UCSD-AML1 (cell line): ENCODE measurements around the gene MRPL21.
"Not testable (repeated sequence)": the region's sequence is repeated elsewhere in the genome, so short reads cannot be mapped to it uniquely, and the experiment has no call there.

Experiments used
- DNase-seq: peaks from one replicate; lab custom pipeline; 2025; ENCODE audit not compliant: unreplicated experiment; lab: John Stamatoyannopoulos, UW

The MRPL21 gene

GRCh38 chr11:68872216-68873003, 31.2 kb downstream of the MRPL21 start:
- no peak for DNase-seq

- DNase-seq, result no peak
Measured at GRCh38 chr11:68870470-68870869, 33.2 kb downstream of the MRPL21 start.

- DNase-seq, result no peak
Measured at GRCh38 chr11:68868221-68868835, 35.3 kb downstream of the MRPL21 start.

GRCh38 chr11:68867066-68867465, 36.6 kb downstream of the MRPL21 start:
- no peak for DNase-seq

- no peak for DNase-seq
Measured at GRCh38 chr11:68865241-68865640, 38.4 kb downstream of the MRPL21 start.

- DNase-seq, result no peak
Measured at GRCh38 chr11:68863553-68864265, 39.9 kb downstream of the MRPL21 start.

- no peak for DNase-seq
Measured at GRCh38 chr11:68862421-68862820, 41.2 kb downstream of the MRPL21 start.

- no peak for DNase-seq
Measured at GRCh38 chr11:68859123-68859522, 44.5 kb downstream of the MRPL21 start.

GRCh38 chr11:68857037-68857586, 46.5 kb downstream of the MRPL21 start:
- DNase-seq, result no peak

- not testable (repeated sequence) for DNase-seq
Measured at GRCh38 chr11:68856425-68857030, 47.1 kb downstream of the MRPL21 start.

GRCh38 chr11:68855205-68855981, 48.2 kb downstream of the MRPL21 start:
- peak; percentile 60 for DNase-seq

- DNase-seq, result no peak
Measured at GRCh38 chr11:68854273-68854958, 49.2 kb downstream of the MRPL21 start.

- no peak for DNase-seq
Measured at GRCh38 chr11:68852628-68853027, 51.0 kb downstream of the MRPL21 start.

GRCh38 chr11:68848429-68848828, 55.2 kb downstream of the MRPL21 start:
- no peak for DNase-seq

- no peak for DNase-seq
Measured at GRCh38 chr11:68847395-68847794, 56.2 kb downstream of the MRPL21 start.

GRCh38 chr11:68845351-68846002, 58.2 kb downstream of the MRPL21 start:
- no peak for DNase-seq

GRCh38 chr11:68844801-68845200, 58.8 kb downstream of the MRPL21 start:
- no peak for DNase-seq

GRCh38 chr11:68844376-68844775, 59.3 kb downstream of the MRPL21 start:
- DNase-seq, result no peak

- DNase-seq, result peak; percentile 82
Measured at GRCh38 chr11:68843703-68844312, 59.8 kb downstream of the MRPL21 start.
